ENCODE measurements around the gene ARHGEF25. TPM values are rescaled to one million over a fixed set of nuclear protein-coding genes. Genes with fewer than 3 reads are reported as not detected.
"Not testable (repeated sequence)": the region's sequence is repeated elsewhere in the genome, so short reads cannot be mapped to it uniquely, and the experiment has no call there.

Gene ARHGEF25
- total RNA-seq, 1 donor from 2014 or later, result 1.4 TPM

- DNase-seq (ENCODE audit: low read depth in 2 of 2), result no peak
Observed at GRCh38 chr12:57585156-57585555, 26.1 kb upstream of the ARHGEF25 start.

- no peak for DNase-seq (ENCODE audit: low read depth in 2 of 2)
Observed at GRCh38 chr12:57586128-57586527, 25.1 kb upstream of the ARHGEF25 start.

- DNase-seq (ENCODE audit: low read depth in 2 of 2), result no peak
Observed at GRCh38 chr12:57586832-57587429, 24.3 kb upstream of the ARHGEF25 start.

GRCh38 chr12:57588951-57589610, 22.2 kb upstream of the ARHGEF25 start:
- not testable (repeated sequence) for DNase-seq (ENCODE audit: low read depth in 2 of 2)

GRCh38 chr12:57590479-57590863, 20.8 kb upstream of the ARHGEF25 start:
- no peak for DNase-seq (ENCODE audit: low read depth in 2 of 2)

GRCh38 chr12:57590864-57591781, 20.1 kb upstream of the ARHGEF25 start, which contains the start of gene PIP4K2C:
Gene PIP4K2C (plus strand): TSS chr12:57591192. CDS start chr12:57591290, 98 bp downstream.
- peak; percentile 17 to 52 for DNase-seq (ENCODE audit: low read depth in 2 of 2)

GRCh38 chr12:57591782-57592325, 19.4 kb upstream of the ARHGEF25 start:
- DNase-seq (ENCODE audit: low read depth in 2 of 2), result no peak

- DNase-seq (ENCODE audit: low read depth in 2 of 2), result no peak
Observed at GRCh38 chr12:57592551-57593165, 18.6 kb upstream of the ARHGEF25 start.

- no peak for DNase-seq (ENCODE audit: low read depth in 2 of 2)
Observed at GRCh38 chr12:57593187-57593586, 18.0 kb upstream of the ARHGEF25 start.

GRCh38 chr12:57600395-57600794, 10.8 kb upstream of the ARHGEF25 start:
- DNase-seq (ENCODE audit: low read depth in 2 of 2), result no peak

- no peak for DNase-seq (ENCODE audit: low read depth in 2 of 2)
Observed at GRCh38 chr12:57602544-57602943, 8.7 kb upstream of the ARHGEF25 start.

- no peak for DNase-seq (ENCODE audit: low read depth in 2 of 2)
Observed at GRCh38 chr12:57603324-57603723, 7.9 kb upstream of the ARHGEF25 start.

- DNase-seq (ENCODE audit: low read depth in 2 of 2), result no peak
Observed at GRCh38 chr12:57603815-57604453, 7.3 kb upstream of the ARHGEF25 start.

- peak in 1 of 2 donors; percentile 43 for DNase-seq (ENCODE audit: low read depth in 2 of 2)
Observed at GRCh38 chr12:57604454-57604991, 6.7 kb upstream of the ARHGEF25 start, which contains the start of gene DTX3. Gene DTX3 (plus strand): TSS chr12:57604824. CDS start chr12:57606518, 1,694 bp downstream.

GRCh38 chr12:57604992-57605810, 6.0 kb upstream of the ARHGEF25 start:
- DNase-seq (ENCODE audit: low read depth in 2 of 2), result no peak

GRCh38 chr12:57605811-57606311, 5.4 kb upstream of the ARHGEF25 start:
- no peak for DNase-seq (ENCODE audit: low read depth in 2 of 2)

- DNase-seq (ENCODE audit: low read depth in 2 of 2), result no peak
Observed at GRCh38 chr12:57606399-57606798, 4.8 kb upstream of the ARHGEF25 start.

- no peak for DNase-seq (ENCODE audit: low read depth in 2 of 2)
Observed at GRCh38 chr12:57606821-57607220, 4.4 kb upstream of the ARHGEF25 start.

- no peak for DNase-seq (ENCODE audit: low read depth in 2 of 2)
Observed at GRCh38 chr12:57607958-57608663, 3.1 kb upstream of the ARHGEF25 start.

Measured in lung microvascular endothelial cell (primary cell).